Measurements from ENCODE around the gene SPN.

- TF ChIP-seq CTCF (IDR thresholded peaks at IDR 0.05) (no peak), POLR2A (IDR thresholded peaks at IDR 0.05) (no peak)
Observed at GRCh38 chr16:29658705-29659104, 4.3 kb upstream of the SPN start.

Data from body of pancreas (tissue), 4 donors.